ENCODE results near the gene SLC49A4. TPM values are rescaled to one million over a fixed set of nuclear protein-coding genes. Genes with fewer than 3 reads are reported as not detected.

Gene SLC49A4
- total and polyA plus RNA-seq, 2 experiments from 2014 or later: 16.4 to 20.8 TPM

DNA sequence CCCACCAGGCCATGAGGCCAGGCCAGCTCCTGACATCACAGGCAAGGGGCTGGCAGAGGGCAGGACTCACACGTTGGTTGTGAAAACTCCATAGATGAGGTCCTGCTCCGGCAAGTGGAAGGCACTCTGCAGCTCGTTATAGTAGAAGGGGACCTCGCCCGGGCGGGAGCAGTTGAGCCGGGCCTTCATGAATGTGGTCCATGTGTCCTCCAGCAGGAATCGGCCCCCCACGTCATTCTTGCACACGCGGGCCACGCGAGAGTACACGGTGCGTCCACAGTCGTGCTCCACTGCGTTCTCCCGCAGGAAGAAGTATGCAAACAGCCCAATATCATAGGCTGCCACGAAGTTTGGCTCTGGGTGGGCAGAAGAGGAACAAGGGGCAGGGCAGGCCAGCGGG is 131.5 kb downstream of the SLC49A4 start:
- H3K36me3 ChIP-seq: no peaks in the 10 kb centered on the region
- TF ChIP-seq, protein P1, sequence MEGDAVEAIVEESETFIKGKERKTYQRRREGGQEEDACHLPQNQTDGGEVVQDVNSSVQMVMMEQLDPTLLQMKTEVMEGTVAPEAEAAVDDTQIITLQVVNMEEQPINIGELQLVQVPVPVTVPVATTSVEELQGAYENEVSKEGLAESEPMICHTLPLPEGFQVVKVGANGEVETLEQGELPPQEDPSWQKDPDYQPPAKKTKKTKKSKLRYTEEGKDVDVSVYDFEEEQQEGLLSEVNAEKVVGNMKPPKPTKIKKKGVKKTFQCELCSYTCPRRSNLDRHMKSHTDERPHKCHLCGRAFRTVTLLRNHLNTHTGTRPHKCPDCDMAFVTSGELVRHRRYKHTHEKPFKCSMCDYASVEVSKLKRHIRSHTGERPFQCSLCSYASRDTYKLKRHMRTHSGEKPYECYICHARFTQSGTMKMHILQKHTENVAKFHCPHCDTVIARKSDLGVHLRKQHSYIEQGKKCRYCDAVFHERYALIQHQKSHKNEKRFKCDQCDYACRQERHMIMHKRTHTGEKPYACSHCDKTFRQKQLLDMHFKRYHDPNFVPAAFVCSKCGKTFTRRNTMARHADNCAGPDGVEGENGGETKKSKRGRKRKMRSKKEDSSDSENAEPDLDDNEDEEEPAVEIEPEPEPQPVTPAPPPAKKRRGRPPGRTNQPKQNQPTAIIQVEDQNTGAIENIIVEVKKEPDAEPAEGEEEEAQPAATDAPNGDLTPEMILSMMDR (IDR thresholded peaks at IDR 0.05; ENCODE audit: low read depth, low read length): no peak
- DNase-seq (ENCODE audit: low read depth in 1 of 2, low spot score in 1 of 2): no peak

DNA sequence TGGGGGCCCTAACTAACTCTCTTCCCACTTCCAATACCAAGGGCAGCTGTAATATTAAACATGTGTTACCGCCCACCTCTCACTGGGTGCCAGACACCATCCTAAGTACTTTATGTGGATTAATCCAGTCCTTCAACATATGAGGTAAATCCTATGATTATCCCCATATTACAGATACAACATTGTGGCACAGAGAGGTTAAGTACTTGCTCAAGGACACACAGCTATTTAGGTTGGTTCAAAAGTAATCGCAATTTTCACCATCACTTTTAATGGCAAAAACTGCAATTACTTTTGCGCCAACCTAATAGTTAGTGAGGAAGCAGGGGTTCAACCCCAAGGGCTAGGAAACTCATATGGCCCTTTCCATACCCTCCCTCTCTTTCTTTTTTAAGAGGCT is 131.9 kb downstream of the SLC49A4 start:
- no peak overlapping the region for H3K27ac ChIP-seq
- H3K4me1 ChIP-seq (ENCODE audit: low read depth): peaks cover under 1% of the 10 kb centered on the region
- no peaks in the 10 kb centered on the region for H3K36me3 ChIP-seq
- TF ChIP-seq, protein P1 (IDR thresholded peaks at IDR 0.05; ENCODE audit: low read depth, low read length): no peak
- no peak for DNase-seq (ENCODE audit: low read depth in 1 of 2, low spot score in 1 of 2)
- H3K27me3 ChIP-seq: peaks cover 34% of the 10 kb centered on the region
- H3K4me3 ChIP-seq: no peak overlapping the region
- no peaks in the 10 kb centered on the region for H3K9me3 ChIP-seq (ENCODE audit: low read depth)

More for the DNA sequence above, 131.5 kb downstream of the SLC49A4 start:
- Histone ChIP-seq H3K4me3 (no peak overlapping the region), H3K9me3 (ENCODE audit: low read depth) (no peaks in the 10 kb centered on the region), H3K27ac (no peak overlapping the region), H3K27me3 (peaks cover 38% of the 10 kb centered on the region), H3K4me1 (ENCODE audit: low read depth) (peaks cover 2% of the 10 kb centered on the region)

DNA sequence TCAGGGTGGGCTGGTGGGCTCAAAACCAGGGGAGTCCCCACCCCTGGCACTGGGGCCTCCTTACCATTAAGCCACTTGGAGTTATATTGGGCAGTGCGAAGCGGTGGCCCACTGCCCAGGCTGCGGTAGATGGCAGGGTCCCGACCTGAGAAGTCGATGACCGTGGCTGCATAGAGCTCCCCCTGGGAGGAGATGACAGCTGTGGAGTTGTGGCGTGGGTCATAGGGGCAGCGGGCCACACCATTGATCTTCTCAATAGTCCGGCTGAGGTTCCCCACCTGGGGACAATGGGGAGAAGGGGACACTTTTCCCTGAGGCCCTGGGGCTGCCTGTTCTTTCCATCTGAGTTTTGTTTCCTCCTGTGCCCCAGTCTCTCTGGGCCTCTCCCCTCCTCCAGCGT is 132.9 kb downstream of the SLC49A4 start:
- H3K9me3 ChIP-seq (ENCODE audit: low read depth): no peaks in the 10 kb centered on the region
- H3K4me1 ChIP-seq (ENCODE audit: low read depth): no peaks in the 10 kb centered on the region
- H3K27me3 ChIP-seq: peaks cover 24% of the 10 kb centered on the region
- H3K4me3 ChIP-seq: no peak overlapping the region
- TF ChIP-seq, protein P1 (IDR thresholded peaks at IDR 0.05; ENCODE audit: low read depth, low read length): no peak
- no peaks in the 10 kb centered on the region for H3K36me3 ChIP-seq
- H3K27ac ChIP-seq: no peak overlapping the region
- DNase-seq (ENCODE audit: low read depth in 1 of 2, low spot score in 1 of 2): no peak

DNA sequence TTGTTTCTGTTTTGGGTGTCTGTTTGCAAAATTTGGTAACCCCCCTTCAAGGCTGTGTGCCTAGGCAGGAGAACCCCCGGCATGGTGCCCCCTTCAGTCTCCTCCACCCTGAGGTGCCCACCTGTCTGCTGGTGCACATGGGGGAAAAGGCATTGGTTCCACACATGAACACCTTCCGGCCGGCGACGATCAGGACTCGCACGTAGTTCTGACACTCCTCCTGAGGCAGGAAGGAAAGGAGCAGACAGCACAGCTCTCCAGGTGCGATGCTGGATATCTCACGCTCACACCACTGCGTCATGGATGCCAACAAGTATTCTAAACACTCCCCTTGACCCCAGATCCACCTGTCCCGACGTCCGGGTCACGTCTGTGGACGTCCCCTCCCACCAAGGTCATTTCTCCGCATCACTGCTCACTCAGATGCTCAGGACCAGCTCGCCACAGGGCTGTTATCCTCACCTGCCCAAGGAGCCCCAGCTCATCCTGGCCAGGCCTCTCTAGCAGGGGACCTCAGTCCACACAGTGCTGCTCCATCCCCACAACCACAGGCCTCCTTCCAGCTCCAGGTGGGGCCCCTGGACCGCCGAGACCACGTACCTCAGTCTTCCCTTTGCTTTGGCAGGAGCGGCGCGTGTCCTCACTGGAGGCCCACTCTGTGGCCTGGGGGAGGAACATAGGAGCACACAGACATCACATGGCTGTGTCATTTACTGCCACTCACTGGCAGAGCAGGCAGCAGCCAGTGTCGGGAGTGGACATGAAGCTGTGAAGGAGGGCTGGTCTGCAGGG is 133.7 kb downstream of the SLC49A4 start:
- H3K36me3 ChIP-seq: no peaks in the 10 kb centered on the region
- H3K27me3 ChIP-seq: peaks cover 16% of the 10 kb centered on the region
- DNase-seq (ENCODE audit: low read depth in 1 of 2, low spot score in 1 of 2): no peak
- H3K27ac ChIP-seq: no peak overlapping the region
- TF ChIP-seq, protein P1 (IDR thresholded peaks at IDR 0.05; ENCODE audit: low read depth, low read length): no peak
- H3K4me3 ChIP-seq: no peak overlapping the region
- H3K9me3 ChIP-seq (ENCODE audit: low read depth): no peaks in the 10 kb centered on the region
- H3K4me1 ChIP-seq (ENCODE audit: low read depth): no peaks in the 10 kb centered on the region

DNA sequence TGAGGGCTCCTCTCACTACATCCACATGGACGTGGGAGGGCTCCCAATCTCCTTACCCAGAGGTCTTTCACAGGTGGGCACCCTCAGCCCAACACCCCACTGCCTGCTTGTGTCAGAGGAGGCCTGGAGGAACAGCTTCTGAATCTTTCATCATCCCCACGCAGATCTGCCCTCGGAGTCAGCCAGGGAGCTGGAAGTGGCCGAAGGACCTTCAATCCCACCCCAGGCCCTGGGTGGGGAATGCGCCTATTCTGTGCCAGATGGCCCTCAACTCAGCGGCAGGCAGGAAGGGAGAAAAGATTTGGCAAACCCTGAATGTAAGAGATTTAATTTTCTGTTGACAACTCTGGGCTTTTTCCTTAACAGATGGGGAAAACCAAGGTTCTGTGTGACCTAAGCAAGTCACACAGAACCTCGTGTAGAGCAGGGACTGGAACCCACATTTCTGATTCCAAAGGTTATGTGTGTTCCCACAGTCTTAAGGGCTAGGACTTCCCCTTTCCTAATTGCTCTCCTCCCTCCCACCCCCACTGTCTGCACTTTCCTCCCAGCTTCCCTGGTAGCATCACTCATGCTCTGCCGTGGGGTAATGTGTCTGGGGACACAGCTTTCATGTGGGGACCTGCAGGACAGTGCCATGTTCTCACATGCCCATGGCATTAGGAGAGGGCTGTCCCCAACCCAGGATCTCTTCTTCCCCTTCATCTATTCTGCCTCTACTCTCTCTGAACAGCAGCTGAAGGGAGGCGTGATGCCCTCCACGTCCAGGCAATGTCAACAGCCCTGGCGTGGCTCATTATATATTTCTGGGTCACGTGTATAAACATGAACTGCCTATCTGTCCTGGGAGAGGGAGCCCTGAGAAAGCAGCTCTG is 134.6 kb downstream of the SLC49A4 start:
- no peaks in the 10 kb centered on the region for H3K36me3 ChIP-seq
- peaks cover 7% of the 10 kb centered on the region for H3K27me3 ChIP-seq
- H3K4me1 ChIP-seq (ENCODE audit: low read depth): no peaks in the 10 kb centered on the region
- no peak overlapping the region for H3K4me3 ChIP-seq
- DNase-seq (ENCODE audit: low read depth in 1 of 2, low spot score in 1 of 2): peak in 1 of 2 donors; percentile 2
- H3K27ac ChIP-seq: no peak overlapping the region
- TF ChIP-seq, protein P1 (IDR thresholded peaks at IDR 0.05; ENCODE audit: low read depth, low read length): no peak
- H3K9me3 ChIP-seq (ENCODE audit: low read depth): no peaks in the 10 kb centered on the region

All from cardiac muscle cell (in vitro differentiated cells and primary cell).